ENCODE results near the gene TMEM47. TPM values are rescaled to one million over a fixed set of nuclear protein-coding genes. Genes with fewer than 3 reads are reported as not detected.

TMEM47 gene
- total and polyA plus RNA-seq, 2 of the 4 experiments (the other 2 are of a cell fraction) = 51.5 to 105 TPM

GRCh38 chrX:34578237-34578636 lies 78.8 kb downstream of the TMEM47 start:
- intact Hi-C loops (cut with micrococcal nuclease) = loop anchor here (2.0 kb wide), 1 partner anchor 1147 kb away; no protein-coding TSS in a partner anchor

More at GRCh38 chrX:34578237-34578636, 78.8 kb downstream of the TMEM47 start:
- ATAC-seq (ENCODE audit: low read depth) (peak; percentile 49; the same call in 1 of the 2 replicates), DNase-seq (peak; percentile 56)
- TF ChIP-seq RAD21 (IDR thresholded peaks at IDR 0.05; ENCODE audit: low read length) = peak; percentile 59
- TF ChIP-seq POLR2A (IDR thresholded peaks at IDR 0.05; ENCODE audit: low read depth, low read length) = no peak
- peak; percentile 39; the same call in 1 of the 2 replicates for TF ChIP-seq SMC3 (IDR thresholded peaks at IDR 0.05; ENCODE audit: low read depth, low read length)
- TF ChIP-seq MXI1 (IDR thresholded peaks at IDR 0.05; ENCODE audit: borderline replicate concordance, low read depth, low read length) = no peak
- TF ChIP-seq CTCF (conservative IDR thresholded peaks at IDR 0.05; ENCODE audit: low read depth, low read length) = peak; percentile 61
- no peak for TF ChIP-seq RCOR1 (IDR thresholded peaks at IDR 0.05; ENCODE audit: insufficient replicate concordance, low read length)
- WGBS, 2 experiments (ENCODE audit: extremely low coverage in 2 of 2, insufficient read length in 1 of 2) = no CpG with 5 or more reads among the region's 2 CpGs
- no peak overlapping the region for H2BK20ac ChIP-seq (ENCODE audit: low read depth, low read length)
- dilution Hi-C loops (cut with HindIII; ENCODE audit: low sequenced_read_pairs, unreplicated experiment) (no loop called here), in situ Hi-C loops (cut with MboI; ENCODE audit: low sequenced_read_pairs) (no loop called here)
- no peak overlapping the region for H3K4me3 ChIP-seq (ENCODE audit: insufficient read depth, low read depth, low read length)
- H2BK120ac ChIP-seq (ENCODE audit: low read depth, low read length) = no peak overlapping the region
- POLR2A ChIA-PET (ENCODE audit: unreplicated experiment) = no interaction called here
- H3K4me2 ChIP-seq (ENCODE audit: low read depth, low read length) = no peak overlapping the region
- no peak overlapping the region for H4K5ac ChIP-seq (ENCODE audit: low read depth, low read length)
- no peak overlapping the region for H2AK9ac ChIP-seq (replicated peaks; ENCODE audit: low read depth, low read length, poor library complexity)
- H3K14ac ChIP-seq (replicated peaks; ENCODE audit: low read depth, low read length) = no peak overlapping the region
- BruUV-seq (replicated peaks) = no TSS peak
- no peak overlapping the region for H2BK15ac ChIP-seq (ENCODE audit: low read depth, low read length)
- H4K91ac ChIP-seq (ENCODE audit: insufficient read depth, low read depth, low read length) = no peak overlapping the region
- no peak overlapping the region for H3K56ac ChIP-seq (ENCODE audit: extremely low read depth, insufficient read depth, low read length)
- CTCF ChIA-PET = interaction anchor here (1.5 kb wide), 1 partner anchor 22 kb away, joined by 3 read pairs; no protein-coding TSS in a partner anchor
- no peaks in the 10 kb centered on the region for H4K20me1 ChIP-seq (ENCODE audit: insufficient read depth, low read length)
- H2BK5ac ChIP-seq (ENCODE audit: low read depth, low read length, poor library complexity, severe bottlenecking) = no peak overlapping the region
- no peak overlapping the region for H4K8ac ChIP-seq (ENCODE audit: low read depth in 2 of 2, low read length in 2 of 2)
- no peak overlapping the region for H3K4ac ChIP-seq (ENCODE audit: low read depth, low read length)
- no peak overlapping the region for H2AK5ac ChIP-seq (ENCODE audit: low read depth, low read length)
- no peak overlapping the region for H3K27ac ChIP-seq (ENCODE audit: insufficient read depth, low read length)
- no peaks in the 10 kb centered on the region for H3K79me1 ChIP-seq (ENCODE audit: low read depth in 1 of 2, low read length in 2 of 2)
- H3K9ac ChIP-seq (ENCODE audit: low read depth, low read length) = no peak overlapping the region
- H3K36me3 ChIP-seq (ENCODE audit: control insufficient read depth, insufficient read depth, low read length) = no peaks in the 10 kb centered on the region
- no peak overlapping the region for H3K23ac ChIP-seq (ENCODE audit: low read depth, low read length)
- no peaks in the 10 kb centered on the region for H3K4me1 ChIP-seq (ENCODE audit: control insufficient read depth, insufficient read depth, low read length)
- no peaks in the 10 kb centered on the region for H3K9me1 ChIP-seq (ENCODE audit: insufficient read depth, low read length)
- H2AFZ ChIP-seq (replicated peaks; ENCODE audit: low read length, poor library complexity) = no peak overlapping the region
- H3K9me3 ChIP-seq (ENCODE audit: control insufficient read depth, insufficient read depth, low read length) = no peaks in the 10 kb centered on the region
- H3K27me3 ChIP-seq (ENCODE audit: control insufficient read depth, insufficient read depth, low read length) = no peaks in the 10 kb centered on the region
- no peak overlapping the region for H3K18ac ChIP-seq (ENCODE audit: low read depth, low read length)

Data from IMR-90 (cell line).